K562 (cell line): ENCODE measurements around the gene IL9.

Experiments used
- ARID3A ChIP-seq: IDR thresholded peaks from 2 replicates; pipeline ENCODE4 v1.6.1; 2012; ENCODE audit warnings: low read depth, low read length, improper control_type of control experiment, borderline replicate concordance
- SIRT6 ChIP-seq: IDR thresholded peaks from one replicate; pipeline ENCODE4 v1.6.1; 2012; ENCODE audit warnings: low read depth, mild to moderate bottlenecking, control low read depth, inconsistent platforms, low read length, moderate library complexity

- TF ChIP-seq ARID3A (no peak), SIRT6 (no peak)
Observed at GRCh38 chr5:135886136-135886535, 9.5 kb downstream of the IL9 start.
